Measurements from ENCODE around the gene R3HDM2.

- TF ChIP-seq CTCF (IDR thresholded peaks at IDR 0.05) (no peak), POLR2A (IDR thresholded peaks at IDR 0.05) (no peak)
Measured at GRCh38 chr12:57332646-57333312, 98.1 kb downstream of the R3HDM2 start.
